ENCODE measurements around the gene COL8A2.
A peak's percentile ranks its signal among the peaks of the same experiment; 100 is the strongest.

COL8A2 gene

GRCh38 chr1:36091698-36092097, 33.3 kb downstream of the COL8A2 start:
- no peak for DNase-seq (ENCODE audit: low read depth in 2 of 2)

- no peak for DNase-seq (ENCODE audit: low read depth in 2 of 2)
Measured at GRCh38 chr1:36091141-36091540, 33.9 kb downstream of the COL8A2 start.

- DNase-seq (ENCODE audit: low read depth in 2 of 2) = no peak
Measured at GRCh38 chr1:36089393-36090121, 35.5 kb downstream of the COL8A2 start.

GRCh38 chr1:36088577-36089392, 36.2 kb downstream of the COL8A2 start, which contains the start of gene ADPRS:
ADPRS (plus strand) TSS chr1:36088892; CDS start chr1:36088905, 13 bp downstream.
- DNase-seq (ENCODE audit: low read depth in 2 of 2) = peak; percentile 80 to 88

- DNase-seq (ENCODE audit: low read depth in 2 of 2) = no peak
Measured at GRCh38 chr1:36088265-36088576, 36.8 kb downstream of the COL8A2 start.

GRCh38 chr1:36087233-36088123, 37.5 kb downstream of the COL8A2 start:
- no peak for DNase-seq (ENCODE audit: low read depth in 2 of 2)

GRCh38 chr1:36086529-36087232, 38.3 kb downstream of the COL8A2 start:
- DNase-seq (ENCODE audit: low read depth in 2 of 2) = no peak

- DNase-seq (ENCODE audit: low read depth in 2 of 2) = no peak
Measured at GRCh38 chr1:36085686-36086526, 39.1 kb downstream of the COL8A2 start.

- DNase-seq (ENCODE audit: low read depth in 2 of 2) = no peak
Measured at GRCh38 chr1:36085126-36085525, 39.9 kb downstream of the COL8A2 start.

GRCh38 chr1:36084497-36085115, 40.4 kb downstream of the COL8A2 start:
- no peak for DNase-seq (ENCODE audit: low read depth in 2 of 2)

- no peak for DNase-seq (ENCODE audit: low read depth in 2 of 2)
Measured at GRCh38 chr1:36083635-36084496, 41.2 kb downstream of the COL8A2 start, which contains the start of gene TEKT2. TEKT2 (plus strand) TSS chr1:36084094; CDS start chr1:36084922, 828 bp downstream.

- DNase-seq (ENCODE audit: low read depth in 2 of 2) = no peak
Measured at GRCh38 chr1:36083219-36083618, 41.8 kb downstream of the COL8A2 start.

- no peak for DNase-seq (ENCODE audit: low read depth in 2 of 2)
Measured at GRCh38 chr1:36081926-36082485, 43.0 kb downstream of the COL8A2 start.

GRCh38 chr1:36080801-36081200, 44.2 kb downstream of the COL8A2 start:
- DNase-seq (ENCODE audit: low read depth in 2 of 2) = no peak

- no peak for DNase-seq (ENCODE audit: low read depth in 2 of 2)
Measured at GRCh38 chr1:36080236-36080635, 44.8 kb downstream of the COL8A2 start.

- DNase-seq (ENCODE audit: low read depth in 2 of 2) = no peak
Measured at GRCh38 chr1:36076979-36077573, 47.9 kb downstream of the COL8A2 start.

GRCh38 chr1:36070349-36070748, 54.7 kb downstream of the COL8A2 start:
- no peak for DNase-seq (ENCODE audit: low read depth in 2 of 2)

- no peak for DNase-seq (ENCODE audit: low read depth in 2 of 2)
Measured at GRCh38 chr1:36068866-36069265, 56.2 kb downstream of the COL8A2 start.

Measured in stimulated activated CD8-positive, alpha-beta memory T cell treated with anti-CD3 and anti-CD28 coated beads, Interleukin-7, amount 100 ng/mL, for 1 hour (primary cell).